GM10248 (cell line): ENCODE measurements around the gene AK9.

ENCODE experiments used
- CTCF ChIA-PET: fragments of 300-600 bp; sonication (Branson Sonifier 250); formaldehyde crosslinking; extraction: SDS; loops from one replicate; lab custom pipeline; 2021; ENCODE audit warnings: antibody characterized with exemption; lab: Yijun Ruan, JAX
- POLR2A ChIA-PET: fragments of 350-650 bp; sonication (Branson Sonifier 250); formaldehyde crosslinking; extraction: SDS; loops from one replicate; lab custom pipeline; 2020; ENCODE audit warnings: antibody characterized with exemption; lab: Yijun Ruan, JAX
- DNase-seq: peaks from one replicate; pipeline ENCODE4 v3.0.0; 2012; ENCODE audit errors: extremely low spot score
- TF ChIP-seq, protein P1 (sequence below): IDR thresholded peaks from 2 replicates; pipeline ENCODE4 v1.5.1; 2012; ENCODE audit warnings: mild to moderate bottlenecking, low read depth; ENCODE audit errors: extremely low read depth, missing control alignments, control extremely low read depth

AK9 gene

DNA sequence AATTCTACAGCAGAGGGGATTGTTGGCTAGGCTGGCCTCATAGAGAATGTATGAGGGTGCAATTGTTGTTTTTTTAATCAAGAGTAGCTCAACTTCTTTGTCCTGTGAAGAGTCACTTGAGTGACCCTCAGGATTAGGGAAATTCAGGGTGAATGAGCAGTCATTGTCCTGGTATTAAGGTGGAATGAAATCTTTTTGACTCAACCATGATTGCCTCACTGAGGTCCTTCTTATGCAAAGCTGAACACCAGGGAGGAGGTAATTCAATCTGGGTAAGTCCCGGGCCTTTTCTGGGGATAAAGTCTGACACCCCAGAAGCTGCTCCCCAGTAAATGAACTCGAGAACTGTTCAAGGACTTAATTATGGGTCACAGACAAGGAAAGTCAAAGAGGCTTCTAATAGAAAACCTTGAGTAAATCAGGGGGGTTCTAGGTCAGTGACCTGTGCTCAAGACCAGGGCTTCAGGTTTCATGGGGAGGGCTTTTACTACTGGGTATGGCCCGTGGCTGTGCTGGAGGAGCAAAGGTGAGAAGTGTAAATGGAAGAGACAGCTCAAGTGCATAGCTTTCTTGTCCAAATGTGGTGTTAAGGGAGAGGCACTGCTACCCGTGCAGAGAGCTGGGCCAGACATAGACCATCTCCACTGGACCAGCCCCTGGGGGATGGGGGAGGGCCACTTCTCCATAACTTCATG, 182.7 kb downstream of the AK9 start:
- TF ChIP-seq, protein P1, sequence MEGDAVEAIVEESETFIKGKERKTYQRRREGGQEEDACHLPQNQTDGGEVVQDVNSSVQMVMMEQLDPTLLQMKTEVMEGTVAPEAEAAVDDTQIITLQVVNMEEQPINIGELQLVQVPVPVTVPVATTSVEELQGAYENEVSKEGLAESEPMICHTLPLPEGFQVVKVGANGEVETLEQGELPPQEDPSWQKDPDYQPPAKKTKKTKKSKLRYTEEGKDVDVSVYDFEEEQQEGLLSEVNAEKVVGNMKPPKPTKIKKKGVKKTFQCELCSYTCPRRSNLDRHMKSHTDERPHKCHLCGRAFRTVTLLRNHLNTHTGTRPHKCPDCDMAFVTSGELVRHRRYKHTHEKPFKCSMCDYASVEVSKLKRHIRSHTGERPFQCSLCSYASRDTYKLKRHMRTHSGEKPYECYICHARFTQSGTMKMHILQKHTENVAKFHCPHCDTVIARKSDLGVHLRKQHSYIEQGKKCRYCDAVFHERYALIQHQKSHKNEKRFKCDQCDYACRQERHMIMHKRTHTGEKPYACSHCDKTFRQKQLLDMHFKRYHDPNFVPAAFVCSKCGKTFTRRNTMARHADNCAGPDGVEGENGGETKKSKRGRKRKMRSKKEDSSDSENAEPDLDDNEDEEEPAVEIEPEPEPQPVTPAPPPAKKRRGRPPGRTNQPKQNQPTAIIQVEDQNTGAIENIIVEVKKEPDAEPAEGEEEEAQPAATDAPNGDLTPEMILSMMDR: no peak
- ChIA-PET CTCF (interaction anchor here (0.6 kb wide), 1 partner anchor 80 kb away, joined by 3 read pairs; no protein-coding TSS in a partner anchor), POLR2A (no interaction called here)
- DNase-seq: no peak

DNA sequence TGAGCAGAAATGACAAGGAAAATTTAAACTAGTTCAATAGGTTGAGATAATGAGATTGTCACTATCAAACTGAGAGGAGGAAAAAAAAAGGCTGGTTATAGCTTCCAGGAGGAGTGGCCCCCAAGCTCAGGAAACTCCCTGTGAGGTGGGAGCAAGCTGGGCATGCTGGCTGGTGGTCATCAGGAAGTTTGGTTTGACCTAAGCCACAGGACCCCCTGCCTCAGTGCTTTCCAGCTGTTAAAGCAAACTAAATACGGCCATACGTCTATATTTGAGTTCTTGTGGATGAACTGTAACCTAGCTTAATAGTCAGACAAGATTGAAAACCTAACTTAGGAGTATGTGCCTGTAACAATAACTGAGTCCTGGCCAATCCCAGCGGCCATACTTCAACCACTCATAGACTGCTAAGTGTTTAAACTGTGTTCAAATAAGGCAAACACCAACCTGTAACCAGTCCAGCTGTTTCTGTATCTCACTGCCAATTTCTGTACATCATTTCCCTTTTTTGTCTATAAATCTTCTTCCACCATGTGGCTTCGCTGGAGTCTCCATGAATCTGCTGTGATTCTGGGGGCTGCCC, 183.4 kb downstream of the AK9 start:
- ChIA-PET POLR2A (no interaction called here), CTCF (interaction anchor here (0.6 to 1.3 kb wide), 4 partner anchors 11 to 151 kb away, joined by 3 to 4 read pairs (median 4); no protein-coding TSS in a partner anchor)
- no peak for DNase-seq
- TF ChIP-seq, protein P1: no peak

GRCh38 chr6:109506841-109507240, 184.2 kb downstream of the AK9 start:
- ChIA-PET POLR2A (no interaction called here), CTCF (interaction anchor here (1.1 to 1.3 kb wide), 3 partner anchors 10 to 151 kb away, joined by 3 to 4 read pairs (median 4); no protein-coding TSS in a partner anchor)
- no peak for DNase-seq
- TF ChIP-seq, protein P1: no peak

- ChIA-PET POLR2A (no interaction called here), CTCF (interaction anchor here (1.3 kb wide), 2 partner anchors 15 to 152 kb away, joined by 3 to 4 read pairs; no protein-coding TSS in a partner anchor)
- TF ChIP-seq, protein P1: no peak
- DNase-seq: no peak
Measured at GRCh38 chr6:109506314-109506713, 184.7 kb downstream of the AK9 start.

- TF ChIP-seq, protein P1: no peak
- ChIA-PET POLR2A (no interaction called here), CTCF (interaction anchor here (1.6 kb wide), 1 partner anchor 20 kb away, joined by 3 read pairs; no protein-coding TSS in a partner anchor)
- DNase-seq: no peak
Measured at GRCh38 chr6:109503327-109504224, 187.4 kb downstream of the AK9 start.

DNA sequence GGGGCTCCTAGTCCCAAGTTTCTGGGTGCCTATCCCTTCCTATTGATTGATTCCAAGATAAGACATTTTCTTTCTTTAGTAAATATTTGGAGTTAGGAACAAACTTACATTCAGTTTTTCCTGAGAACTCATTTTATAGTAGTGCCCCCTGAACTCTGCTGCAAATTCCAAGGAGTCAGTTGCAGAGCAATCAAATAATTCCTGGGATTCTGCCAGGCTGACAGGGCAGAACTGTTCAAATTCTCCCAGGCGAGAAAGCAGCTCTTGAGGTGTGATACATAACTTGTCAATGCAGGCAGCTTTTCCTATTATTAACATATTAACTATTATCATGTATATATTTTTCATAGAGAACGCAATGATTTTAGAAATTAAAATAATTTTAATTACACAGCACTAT, 192.1 kb downstream of the AK9 start:
- ChIA-PET POLR2A (no interaction called here), CTCF (no interaction called here)

More for the DNA sequence above, 192.1 kb downstream of the AK9 start:
- no peak for DNase-seq
- TF ChIP-seq, protein P1: no peak
